NCI-H1092 treated with DMSO at 0.1 percent for 48 hours (cell line): ENCODE results near the gene ANKHD1.
"Not testable (repeated sequence)": the region's sequence is repeated elsewhere in the genome, so short reads cannot be mapped to it uniquely, and the experiment has no call there.

ENCODE experiments used
- DNase-seq: peaks from one replicate; lab custom pipeline; 2025; lab: John Stamatoyannopoulos, UW

Gene ANKHD1

GRCh38 chr5:140381351-140381750, 20.3 kb upstream of the ANKHD1 start:
- DNase-seq: no peak

- DNase-seq: no peak
Measured at GRCh38 chr5:140381972-140382371, 19.7 kb upstream of the ANKHD1 start.

DNA sequence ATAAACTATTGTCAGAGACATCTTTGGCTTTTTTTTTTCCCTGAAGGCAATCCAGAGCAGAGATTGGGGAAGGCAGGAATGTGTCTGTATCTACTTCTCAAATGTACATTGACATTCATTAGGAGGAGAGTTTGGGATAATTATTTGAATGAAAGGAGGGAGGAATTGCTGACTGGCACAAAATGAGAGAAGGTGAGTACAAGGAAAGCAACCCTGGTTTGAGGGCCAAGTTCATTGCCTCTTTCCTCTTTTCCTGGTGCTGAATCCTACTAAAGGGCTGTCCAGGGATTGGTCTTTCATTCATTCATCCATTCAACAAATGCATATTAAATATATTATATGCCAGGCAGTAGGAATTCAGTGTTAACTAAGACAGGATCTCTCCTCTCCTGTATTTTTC, 18.8 kb upstream of the ANKHD1 start:
- no peak for DNase-seq

GRCh38 chr5:140383300-140383699, 18.3 kb upstream of the ANKHD1 start:
- no peak for DNase-seq

- DNase-seq: no peak
Measured at GRCh38 chr5:140388052-140388451, 13.6 kb upstream of the ANKHD1 start.

DNA sequence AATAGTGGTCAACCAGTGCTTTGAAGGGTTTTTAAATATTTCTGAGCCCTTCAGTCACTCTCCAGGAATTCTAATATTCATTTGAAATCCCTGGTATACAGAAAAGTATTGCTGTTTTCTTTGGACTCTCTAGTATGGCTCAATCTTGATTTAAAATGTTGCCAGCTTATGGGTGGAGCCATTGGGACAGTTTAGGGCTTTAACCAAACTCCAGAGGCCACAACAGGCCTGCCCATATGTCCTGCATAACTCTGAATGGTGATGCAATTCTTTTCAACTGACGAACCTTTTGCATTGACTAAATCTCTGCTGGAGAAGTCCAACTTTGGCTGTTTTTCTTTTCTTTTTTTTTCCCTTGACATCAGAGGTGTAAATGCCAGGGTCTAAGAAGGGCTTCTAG, 10.3 kb upstream of the ANKHD1 start:
- DNase-seq: no peak

DNA sequence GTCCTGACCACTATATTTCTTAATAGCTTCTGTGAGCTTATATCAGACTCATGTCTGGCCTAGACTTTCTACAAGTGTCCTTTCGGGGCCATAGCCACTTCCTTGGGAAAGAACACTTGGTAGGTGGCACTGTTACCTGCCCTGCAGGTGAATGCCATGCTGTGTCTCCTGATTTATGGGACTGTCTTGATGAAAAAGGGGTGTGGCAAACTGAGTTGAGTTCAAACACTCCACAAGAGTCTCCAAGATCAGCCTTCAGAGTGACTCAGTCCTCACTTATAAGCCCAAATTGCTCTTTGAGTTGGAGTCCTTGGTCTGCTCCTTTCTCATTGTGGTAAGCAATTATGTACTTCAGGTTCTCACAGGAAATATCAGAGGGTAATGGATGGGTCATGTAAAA, 9.9 kb upstream of the ANKHD1 start:
- no peak for DNase-seq

- DNase-seq: no peak
Measured at GRCh38 chr5:140393738-140394137, 7.9 kb upstream of the ANKHD1 start.

DNA sequence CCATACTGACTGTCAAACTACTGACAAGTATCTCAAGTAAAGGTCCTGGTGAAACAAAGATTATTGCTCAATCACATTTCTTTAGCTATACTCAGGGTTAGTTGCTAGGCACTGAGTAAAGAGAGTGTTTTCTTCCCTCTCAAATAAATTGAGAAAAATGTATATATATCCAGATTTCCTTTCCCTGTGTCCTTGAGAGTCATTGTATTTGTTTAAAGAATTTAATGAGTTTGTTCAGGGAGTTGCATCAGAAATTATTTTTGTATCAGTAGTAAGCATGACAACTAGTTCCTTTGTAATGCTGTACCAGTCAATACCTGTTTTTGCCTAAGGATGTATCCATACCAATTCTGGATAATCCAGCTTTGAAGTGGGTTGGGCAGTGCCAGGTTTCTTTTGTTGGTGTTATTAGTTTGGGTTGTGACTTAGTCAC, 3.2 kb upstream of the ANKHD1 start:
- no peak for DNase-seq

GRCh38 chr5:140399979-140400729, 1.5 kb upstream of the ANKHD1 start:
- no peak for DNase-seq

DNA sequence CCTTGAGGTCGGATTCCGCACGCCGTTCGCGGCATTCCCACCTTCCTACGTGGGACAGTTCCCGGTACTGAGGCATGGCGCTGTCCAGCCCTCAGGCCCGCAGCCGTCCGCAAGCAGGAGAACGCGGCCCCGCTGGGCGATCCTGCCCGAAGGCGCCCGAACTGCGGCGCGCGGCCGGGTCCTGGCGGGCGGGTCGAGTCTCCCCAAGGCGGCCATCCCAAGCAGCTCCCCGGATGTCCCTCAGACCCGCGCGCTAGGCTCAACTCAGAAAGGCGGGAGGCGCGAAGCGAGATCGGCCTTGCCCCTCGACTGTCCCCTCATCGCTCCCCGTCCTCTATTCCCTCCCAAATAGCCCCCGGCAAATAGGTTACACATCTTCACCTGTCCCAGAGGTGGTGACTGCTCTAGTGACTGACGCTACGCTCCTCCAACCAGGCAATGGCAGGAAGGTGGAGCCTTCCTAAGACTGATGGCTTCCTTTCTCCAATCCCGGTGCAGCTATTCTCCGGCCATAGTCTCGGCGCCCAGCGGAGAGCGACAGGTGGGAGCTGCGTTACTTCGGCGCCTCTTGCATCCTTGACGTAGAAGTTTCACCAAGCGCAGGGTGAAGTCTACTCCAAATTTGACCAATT, 787 bp upstream of the ANKHD1 start:
- DNase-seq: peak; percentile 95

GRCh38 chr5:140402258-140403074, 833 bp downstream of the ANKHD1 start:
- DNase-seq: no peak

DNA sequence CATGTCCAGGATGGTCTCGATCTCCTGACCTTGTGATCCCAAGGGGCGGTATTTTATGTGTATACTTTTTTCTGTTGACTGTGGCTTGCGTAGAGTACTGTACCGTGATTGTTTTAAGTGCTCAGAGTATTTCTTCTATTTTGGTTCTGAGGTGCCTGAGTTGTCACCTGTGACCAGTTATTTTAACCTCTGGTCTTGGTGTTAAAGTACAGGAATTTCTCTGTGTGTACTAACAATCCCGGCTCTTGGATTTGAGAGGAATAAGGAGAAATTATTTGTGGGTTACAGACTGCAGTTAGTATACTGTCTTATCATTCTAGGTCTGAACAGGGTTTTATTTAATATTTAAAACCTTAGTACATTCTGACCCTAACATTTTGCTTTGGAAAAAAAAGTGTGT, 2.0 kb downstream of the ANKHD1 start:
- no peak for DNase-seq

GRCh38 chr5:140408750-140409241, 7.2 kb downstream of the ANKHD1 start:
- DNase-seq: no peak

DNA sequence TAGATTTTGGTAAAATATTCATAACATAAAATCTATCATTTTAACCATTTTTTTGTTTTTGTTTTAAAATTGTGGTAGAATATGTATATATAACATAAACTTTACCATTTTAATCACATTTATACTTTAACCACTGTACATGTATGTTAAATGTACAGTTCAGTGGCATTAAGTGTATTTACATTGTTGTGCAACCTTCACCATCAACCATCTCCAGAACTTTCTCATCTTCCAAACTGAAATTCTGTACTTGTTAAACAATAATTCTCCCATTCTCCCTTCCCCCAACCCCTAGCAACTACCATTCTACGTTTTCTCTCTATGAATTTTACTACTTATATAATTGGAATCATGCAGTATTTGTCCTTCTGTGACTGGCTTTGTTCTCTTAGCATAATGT, 11.6 kb downstream of the ANKHD1 start:
- no peak for DNase-seq

DNA sequence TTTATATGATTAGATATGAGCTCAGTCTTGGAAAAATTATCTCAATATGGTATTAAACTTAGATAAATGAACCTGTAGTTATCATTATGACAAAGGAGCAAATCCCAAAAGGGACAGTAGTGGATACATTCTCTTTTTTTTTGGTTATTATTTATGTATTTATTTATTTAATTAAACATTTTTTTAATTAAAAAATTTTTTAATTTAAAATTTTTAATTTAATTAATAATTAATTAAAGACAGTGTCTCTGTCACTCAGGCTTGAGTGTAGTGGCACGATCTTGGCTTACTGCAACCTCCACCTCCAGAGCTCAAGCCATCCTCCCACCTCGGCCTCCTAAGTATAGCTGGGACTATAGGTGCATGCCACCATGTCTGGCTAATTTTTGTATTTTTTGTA, 15.6 kb downstream of the ANKHD1 start:
- DNase-seq: no peak

DNA sequence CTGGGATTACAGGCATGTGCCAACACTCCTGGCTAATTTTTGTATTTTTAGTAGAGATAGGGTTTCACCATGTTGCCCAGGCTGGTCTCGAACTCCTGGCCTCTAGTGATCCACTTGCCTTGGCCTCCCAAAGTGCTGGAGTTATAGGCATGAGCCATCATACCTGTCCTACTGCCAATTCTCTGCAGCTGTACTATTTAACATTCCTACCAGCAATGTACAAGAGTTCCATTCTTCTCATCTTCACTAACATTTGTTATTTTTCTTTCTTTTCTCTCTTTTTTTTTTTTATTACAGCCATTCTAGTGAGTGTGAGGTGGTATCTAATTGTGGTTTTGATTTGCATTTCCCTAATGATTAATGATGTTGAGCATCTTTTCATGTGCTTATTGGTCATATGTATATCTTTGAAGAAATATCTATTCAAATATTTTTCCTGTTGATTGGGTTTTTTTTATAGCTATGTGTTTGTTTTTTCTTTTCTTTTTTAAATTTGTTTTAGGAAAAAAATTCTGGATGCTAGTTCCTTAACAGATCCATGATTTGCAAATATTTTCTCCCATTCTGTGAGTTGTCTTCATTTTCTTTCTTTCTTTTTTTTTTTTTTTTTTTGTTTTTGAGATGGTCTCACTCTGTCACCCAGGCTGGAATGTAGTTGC, 17.4 kb downstream of the ANKHD1 start:
- DNase-seq: no peak

GRCh38 chr5:140420226-140420570, 18.6 kb downstream of the ANKHD1 start:
- DNase-seq: no peak

- DNase-seq: no peak
Measured at GRCh38 chr5:140420665-140421361, 19.2 kb downstream of the ANKHD1 start.

DNA sequence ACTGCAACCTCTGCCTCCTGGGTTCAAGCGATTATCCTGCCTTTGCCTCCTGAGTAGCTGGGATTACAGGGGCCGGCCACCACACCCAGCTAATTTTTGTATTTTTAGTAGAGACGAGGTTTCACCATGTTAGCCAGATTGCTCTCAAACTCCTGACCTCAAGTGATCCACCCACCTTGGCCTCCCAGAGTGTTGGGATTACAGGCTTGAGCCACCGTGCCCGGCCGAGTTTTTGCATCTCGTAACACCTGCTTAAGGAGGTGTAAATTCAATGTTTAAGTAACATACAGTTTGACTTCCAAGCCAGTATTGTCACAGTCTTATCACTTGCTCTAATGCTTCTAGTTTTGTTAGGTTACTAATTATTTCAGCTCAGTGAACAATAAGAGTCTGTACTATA, 19.7 kb downstream of the ANKHD1 start:
- DNase-seq: not testable (repeated sequence)

- no peak for DNase-seq
Measured at GRCh38 chr5:140423609-140424008, 22.0 kb downstream of the ANKHD1 start.

GRCh38 chr5:140424135-140424534, 22.5 kb downstream of the ANKHD1 start:
- DNase-seq: no peak
